ENCODE data around the gene TFCP2L1.

Gene TFCP2L1

GRCh38 chr2:121207494-121207893, 77.5 kb downstream of the TFCP2L1 start:
- no peak overlapping the region for H3K4me3 ChIP-seq (replicated peaks; ENCODE audit: low read depth, low read length)
- no peak for DNase-seq (ENCODE audit: extremely low read depth, low read depth)
- TF ChIP-seq CTCF (IDR thresholded peaks at IDR 0.05; ENCODE audit: low read depth, low read length, missing control alignments): no peak

GRCh38 chr2:121205321-121205942, 79.6 kb downstream of the TFCP2L1 start:
- H3K4me3 ChIP-seq (replicated peaks; ENCODE audit: low read depth, low read length): no peak overlapping the region
- no peak for TF ChIP-seq CTCF (IDR thresholded peaks at IDR 0.05; ENCODE audit: low read depth, low read length, missing control alignments)
- DNase-seq (ENCODE audit: extremely low read depth, low read depth): no peak

GRCh38 chr2:121203591-121204249, 81.3 kb downstream of the TFCP2L1 start:
- DNase-seq (ENCODE audit: extremely low read depth, low read depth): no peak
- H3K4me3 ChIP-seq (replicated peaks; ENCODE audit: low read depth, low read length): no peak overlapping the region
- TF ChIP-seq CTCF (IDR thresholded peaks at IDR 0.05; ENCODE audit: low read depth, low read length, missing control alignments): no peak

- DNase-seq (ENCODE audit: extremely low read depth, low read depth): no peak
- TF ChIP-seq CTCF (IDR thresholded peaks at IDR 0.05; ENCODE audit: low read depth, low read length, missing control alignments): no peak
These were observed 82.3 kb downstream of the TFCP2L1 start for GRCh38 chr2:121202541-121203310.

GRCh38 chr2:121201796-121202195, 83.2 kb downstream of the TFCP2L1 start:
- H3K4me3 ChIP-seq (replicated peaks; ENCODE audit: low read depth, low read length): no peak overlapping the region
- no peak for DNase-seq (ENCODE audit: extremely low read depth, low read depth)
- TF ChIP-seq CTCF (IDR thresholded peaks at IDR 0.05; ENCODE audit: low read depth, low read length, missing control alignments): no peak

More at GRCh38 chr2:121202541-121203310, 82.3 kb downstream of the TFCP2L1 start:
- no peak overlapping the region for H3K4me3 ChIP-seq (replicated peaks; ENCODE audit: low read depth, low read length)

GRCh38 chr2:121200419-121201315, 84.3 kb downstream of the TFCP2L1 start:
- H3K4me3 ChIP-seq (replicated peaks; ENCODE audit: low read depth, low read length): no peak overlapping the region
- DNase-seq (ENCODE audit: extremely low read depth, low read depth): no peak
- TF ChIP-seq CTCF (IDR thresholded peaks at IDR 0.05; ENCODE audit: low read depth, low read length, missing control alignments): no peak

All from HFF-Myc (cell line).